CD4-positive, alpha-beta T cell (primary cell): Measurements from ENCODE around the gene NTMT2. TPM values are rescaled to one million over a fixed set of nuclear protein-coding genes. Genes with fewer than 3 reads are reported as not detected.

Experiments
- ATAC-seq: fragments of 200-7000 bp; cut with Tn5 transposase; one replicate; pipeline ENCODE4 v1.10.0; 2022; ENCODE audit warnings: mild to moderate bottlenecking; ENCODE audit not compliant: poor library complexity
- CTCF ChIA-PET: fragments of 350-600 bp; sonication (Branson Sonifier 250); formaldehyde crosslinking; loops from one replicate; lab custom pipeline; 2021; ENCODE audit warnings: antibody characterized with exemption, inconsistent platforms; lab: Charles Lee
- POLR2A ChIA-PET: fragments of 350-600 bp; sonication (Branson Sonifier 250); formaldehyde crosslinking; loops from one replicate; lab custom pipeline; 2021; ENCODE audit warnings: antibody characterized with exemption, inconsistent platforms; lab: Charles Lee
- DNase-seq, 14 experiments: peaks; one replicate each; pipeline ENCODE4 v3.0.0-alpha.2; 2013 to 2020; ENCODE audit warnings: mixed read lengths in 2 of 14
- H3K27ac ChIP-seq, 2 donors: one replicate each; pipeline versions ENCODE4 v1.5.1 to v1.7.0; 2013; ENCODE audit warnings: low read length in 2 of 2, low read depth in 1 of 2, mild to moderate bottlenecking in 1 of 2
- H3K27me3 ChIP-seq, 2 experiments: 1 replicate in 1 of 2; 2 replicates in 1 of 2; pipeline versions ENCODE4 v1.6.1 to v1.7.0; 2013; ENCODE audit warnings: low read length in 2 of 2, control low read depth in 1 of 2, mild to moderate bottlenecking in 1 of 2, moderate library complexity in 1 of 2; ENCODE audit not compliant: insufficient read depth in 2 of 2, control insufficient read depth in 1 of 2
- H3K36me3 ChIP-seq: one replicate; pipeline ENCODE4 v1.6.1; 2013; ENCODE audit warnings: low read length, control low read depth; ENCODE audit not compliant: insufficient read depth
- H3K4me1 ChIP-seq: one replicate; pipeline ENCODE4 v1.6.1; 2013; ENCODE audit warnings: low read length, control low read depth; ENCODE audit not compliant: insufficient read depth
- H3K4me3 ChIP-seq: one replicate; pipeline ENCODE4 v1.5.1; 2013; ENCODE audit warnings: mild to moderate bottlenecking, low read length, moderate library complexity
- H3K9me3 ChIP-seq, 2 experiments: 1 replicate in 1 of 2; 2 replicates in 1 of 2; pipeline versions ENCODE4 v1.6.1 to v1.7.0; 2013; ENCODE audit warnings: low read length in 2 of 2, mild to moderate bottlenecking in 2 of 2, control low read depth in 1 of 2, moderate library complexity in 1 of 2; ENCODE audit not compliant: control insufficient read depth in 1 of 2, insufficient read depth in 1 of 2
- H3K27ac Mint-ChIP-seq: one replicate; pipeline ENCODE4 v1.8.0; 2020; ENCODE audit warnings: mixed read lengths
- H3K27me3 Mint-ChIP-seq: one replicate; pipeline ENCODE4 v1.8.0; 2021; ENCODE audit warnings: mixed read lengths
- H3K36me3 Mint-ChIP-seq: one replicate; pipeline ENCODE4 v1.8.0; 2021; ENCODE audit warnings: low read depth, mixed read lengths
- H3K4me1 Mint-ChIP-seq: one replicate; pipeline ENCODE4 v1.8.0; 2021; ENCODE audit warnings: low read depth, mixed read lengths
- H3K4me3 Mint-ChIP-seq: one replicate; pipeline ENCODE4 v1.8.0; 2020; ENCODE audit warnings: mild to moderate bottlenecking, mixed read lengths
- H3K9me3 Mint-ChIP-seq: one replicate; pipeline ENCODE4 v1.8.0; 2020; ENCODE audit warnings: mixed read lengths
- CTCF ChIP-seq: fragments of 200-600 bp; IDR thresholded peaks from one replicate; pipeline ENCODE4 v1.8.0; 2022; ENCODE audit warnings: antibody characterized with exemption, mild to moderate bottlenecking
- intact Hi-C, 2 experiments: fragments of 100-400 bp; cut with DNase I in 1 of 2; cut with micrococcal nuclease in 1 of 2; formaldehyde crosslinking; loops; one replicate each; pipeline versions ENCODE4 v1.15.1 to v1.9.0; 2023 to 2025; cut with DNase I, micrococcal nuclease
- total RNA-seq, 174 experiments: library from RNA in 2 of 174; stranded (reverse) in 2 of 174; gene quantifications; one replicate each; pipeline ENCODE4 v1.2.3 and lab custom pipeline; 2021 to 2026

Gene NTMT2
- total RNA-seq, 2 experiments from 2014 or later: not detected

DNA sequence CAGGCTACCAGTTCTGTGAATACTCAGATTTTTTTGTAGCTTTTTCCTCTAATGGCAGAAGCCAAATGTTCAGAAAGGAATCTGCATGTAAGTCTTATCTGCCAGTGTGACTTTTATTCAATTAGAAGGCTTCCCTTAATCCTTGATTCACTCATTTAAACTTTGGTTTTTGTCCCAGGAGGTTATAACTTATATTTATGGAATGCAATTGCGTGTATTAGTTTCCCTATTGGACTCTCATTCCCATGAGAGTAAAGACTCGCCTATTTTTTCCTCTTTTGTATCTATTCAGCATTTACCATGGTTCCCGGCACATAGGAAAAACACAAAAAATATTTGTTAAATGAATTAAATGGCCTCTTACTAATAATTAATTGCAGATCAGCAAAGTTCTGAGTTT is 3.5 kb downstream of the NTMT2 start:
- H3K27ac ChIP-seq: no peak overlapping the region
- POLR2A ChIA-PET: no interaction called here
- intact Hi-C loops: no loop called here
- peaks cover 11% of the 10 kb centered on the region for H3K9me3 Mint-ChIP-seq
- H3K4me1 ChIP-seq: no peaks in the 10 kb centered on the region
- H3K4me1 Mint-ChIP-seq: peaks cover 16% of the 10 kb centered on the region
- H3K4me3 ChIP-seq: no peak overlapping the region
- peaks cover 5 to 15% of the 10 kb centered on the region in 2 experiments for H3K9me3 ChIP-seq
- H3K27ac Mint-ChIP-seq: no peak overlapping the region
- no peak for DNase-seq
- no peak for ATAC-seq
- H3K27me3 Mint-ChIP-seq: peaks cover 16% of the 10 kb centered on the region
- no peaks in the 10 kb centered on the region for H3K36me3 ChIP-seq
- no peaks in the 10 kb centered on the region for H3K27me3 ChIP-seq
- CTCF ChIA-PET: no interaction called here
- H3K36me3 Mint-ChIP-seq: no peaks in the 10 kb centered on the region
- no peak overlapping the region for H3K4me3 Mint-ChIP-seq
- no peak for TF ChIP-seq CTCF

- Mint-ChIP-seq H3K9me3 (peaks cover 7% of the 10 kb centered on the region), H3K4me3 (no peak overlapping the region), H3K27me3 (peaks cover 10% of the 10 kb centered on the region), H3K27ac (no peak overlapping the region), H3K36me3 (no peaks in the 10 kb centered on the region), H3K4me1 (peaks cover 16% of the 10 kb centered on the region)
- Histone ChIP-seq H3K4me1 (no peaks in the 10 kb centered on the region), H3K9me3 (peaks cover 6 to 10% of the 10 kb centered on the region in 2 experiments), H3K36me3 (no peaks in the 10 kb centered on the region), H3K27ac (no peak overlapping the region), H3K27me3 (no peaks in the 10 kb centered on the region), H3K4me3 (no peak overlapping the region)
- ATAC-seq (no peak), DNase-seq (no peak)
- ChIA-PET POLR2A (no interaction called here), CTCF (no interaction called here)
- no peak for TF ChIP-seq CTCF
- intact Hi-C loops: no loop called here
These were observed 4.3 kb downstream of the NTMT2 start for GRCh38 chr1:170150016-170150415.

DNA sequence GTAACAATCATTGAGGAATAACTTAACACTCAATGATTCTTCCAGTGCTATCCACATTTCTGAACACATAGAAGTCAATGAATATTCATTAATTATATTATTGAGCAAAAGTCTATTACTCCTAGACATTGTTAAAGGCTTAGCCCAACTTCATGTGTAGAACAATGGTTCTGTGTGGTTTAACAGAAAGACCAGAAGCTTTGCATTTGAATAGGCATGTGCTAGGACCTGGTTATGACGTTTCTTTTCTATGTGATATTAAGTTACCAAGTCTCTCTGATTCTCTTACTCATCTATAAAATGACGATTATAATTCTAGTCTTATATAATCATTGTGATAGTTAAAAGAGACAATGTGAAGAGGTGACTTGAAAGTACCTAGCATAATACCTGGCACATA is 5.2 kb downstream of the NTMT2 start:
- H3K4me1 Mint-ChIP-seq: peaks cover 15% of the 10 kb centered on the region
- H3K4me3 Mint-ChIP-seq: no peak overlapping the region
- H3K27ac Mint-ChIP-seq: no peak overlapping the region
- CTCF ChIA-PET: no interaction called here
- H3K36me3 Mint-ChIP-seq: no peaks in the 10 kb centered on the region
- peaks cover 7% of the 10 kb centered on the region for H3K9me3 Mint-ChIP-seq
- peaks cover 7% of the 10 kb centered on the region for H3K27me3 Mint-ChIP-seq
- no peak for TF ChIP-seq CTCF
- POLR2A ChIA-PET: no interaction called here
- Histone ChIP-seq H3K4me1 (no peaks in the 10 kb centered on the region), H3K4me3 (no peak overlapping the region), H3K27ac (no peak overlapping the region), H3K27me3 (no peaks in the 10 kb centered on the region), H3K36me3 (no peaks in the 10 kb centered on the region), H3K9me3 (peaks cover 6 to 10% of the 10 kb centered on the region in 2 experiments)
- intact Hi-C loops: no loop called here
- no peak for DNase-seq
- no peak for ATAC-seq
